ENCODE measurements around the gene PARP4.

PARP4 gene

DNA sequence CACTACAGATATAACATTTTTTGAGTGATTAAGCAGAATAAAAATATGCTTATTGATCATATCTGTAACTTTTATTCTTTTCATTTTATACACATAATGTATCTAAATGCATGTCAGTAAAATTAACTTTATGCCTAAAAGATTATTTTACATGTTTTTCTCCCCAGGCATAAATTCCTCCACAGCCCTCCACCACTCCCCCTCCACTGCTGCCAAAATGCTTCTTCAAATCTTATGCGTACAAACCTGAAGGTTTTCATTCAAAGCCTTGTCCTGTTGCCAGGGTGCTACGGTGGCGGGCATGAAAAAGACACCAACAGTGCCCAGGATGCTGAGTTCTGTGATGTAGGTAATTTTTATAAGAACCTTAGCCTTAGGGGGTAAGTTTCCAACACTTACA is 52.9 kb downstream of the PARP4 start:
- H4K8ac ChIP-seq (ENCODE audit: low read depth, low read length), result no peak overlapping the region
- WGBS (ENCODE audit: extremely low coverage, insufficient coverage, insufficient read length), result no CpG with 5 or more reads among the region's 3 CpGs

DNA sequence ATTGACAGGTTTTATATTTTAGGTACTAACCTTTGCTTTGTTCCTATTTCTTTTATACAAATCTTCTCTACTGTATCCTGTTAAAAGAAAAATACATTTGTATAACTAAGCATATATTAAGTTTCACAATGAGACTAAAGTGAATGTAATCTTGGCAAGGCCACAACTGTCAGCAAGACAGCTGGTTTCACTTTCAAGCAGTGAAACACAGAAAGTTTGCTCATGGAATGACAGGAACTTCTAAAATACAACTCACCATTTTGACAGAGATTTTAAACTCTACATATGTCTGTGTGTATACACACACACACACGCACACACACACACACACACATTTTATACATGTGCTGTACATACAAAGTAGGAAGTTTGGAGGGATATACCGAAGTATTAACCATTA is 53.3 kb downstream of the PARP4 start:
- no peak overlapping the region for H2BK5ac ChIP-seq (ENCODE audit: low read depth, low read length, poor library complexity)
- no peak overlapping the region for H3K9ac ChIP-seq (ENCODE audit: low read length)
- no peak overlapping the region for H2AK5ac ChIP-seq (ENCODE audit: low read length)
- no peak overlapping the region for H4K91ac ChIP-seq (ENCODE audit: low read depth, low read length)
- no peak overlapping the region for H2BK12ac ChIP-seq (ENCODE audit: low read length)
- no peaks in the 10 kb centered on the region for H3K9me3 ChIP-seq (ENCODE audit: insufficient read depth, low read depth, low read length)
- no peak overlapping the region for H4K8ac ChIP-seq (ENCODE audit: low read depth, low read length)
- no peak overlapping the region for H3K14ac ChIP-seq (ENCODE audit: low read length)
- no peak overlapping the region for H4K12ac ChIP-seq (ENCODE audit: low read depth, low read length)
- H3K23ac ChIP-seq (ENCODE audit: low read length), result no peak overlapping the region
- no peak overlapping the region for H3K4me3 ChIP-seq (ENCODE audit: low read depth, low read length)
- H2BK120ac ChIP-seq (ENCODE audit: insufficient read depth, low read length, poor library complexity), result no peak overlapping the region
- no peaks in the 10 kb centered on the region for H3K27me3 ChIP-seq (ENCODE audit: insufficient read depth, low read length)
- no peak overlapping the region for H3K27ac ChIP-seq (ENCODE audit: low read depth, low read length)
- H3K4me2 ChIP-seq (ENCODE audit: low read length), result no peak overlapping the region
- no peaks in the 10 kb centered on the region for H3K79me2 ChIP-seq (ENCODE audit: control insufficient read depth, insufficient read depth, low read length, poor library complexity)
- peak in 1 of 2 donors; percentile 17 for DNase-seq
- H3K79me1 ChIP-seq (ENCODE audit: low read length), result no peaks in the 10 kb centered on the region
- H3K4ac ChIP-seq (ENCODE audit: low read depth, low read length), result no peak overlapping the region
- H3K4me1 ChIP-seq (ENCODE audit: control insufficient read depth in 1 of 2, insufficient read depth in 2 of 2, low read length in 2 of 2), result no peaks in the 10 kb centered on the region
- no peak overlapping the region for H2AFZ ChIP-seq (ENCODE audit: insufficient read depth, low read length, poor library complexity)
- peaks cover 12 to 13% of the 10 kb centered on the region in 2 experiments for H3K36me3 ChIP-seq (ENCODE audit: control insufficient read depth in 1 of 2, insufficient read depth in 2 of 2, low read length in 2 of 2)
- no peak overlapping the region for H3K18ac ChIP-seq (ENCODE audit: low read length)
- no CpG with 5 or more reads among the region's 2 CpGs for WGBS (ENCODE audit: extremely low coverage, insufficient coverage, insufficient read length)

More for the DNA sequence above, 52.9 kb downstream of the PARP4 start:
- no peak overlapping the region for H3K4ac ChIP-seq (ENCODE audit: low read depth, low read length)
- H3K79me1 ChIP-seq (ENCODE audit: low read length), result no peaks in the 10 kb centered on the region
- no peaks in the 10 kb centered on the region for H3K9me3 ChIP-seq (ENCODE audit: insufficient read depth, low read depth, low read length)
- no peak overlapping the region for H2BK120ac ChIP-seq (ENCODE audit: insufficient read depth, low read length, poor library complexity)
- H3K79me2 ChIP-seq (ENCODE audit: control insufficient read depth, insufficient read depth, low read length, poor library complexity), result no peaks in the 10 kb centered on the region
- H4K12ac ChIP-seq (ENCODE audit: low read depth, low read length), result no peak overlapping the region
- DNase-seq, result no peak
- H4K91ac ChIP-seq (ENCODE audit: low read depth, low read length), result no peak overlapping the region
- no peaks in the 10 kb centered on the region for H3K4me1 ChIP-seq (ENCODE audit: control insufficient read depth in 1 of 2, insufficient read depth in 2 of 2, low read length in 2 of 2)
- no peak overlapping the region for H2AK5ac ChIP-seq (ENCODE audit: low read length)
- H2AFZ ChIP-seq (ENCODE audit: insufficient read depth, low read length, poor library complexity), result no peak overlapping the region
- H3K4me3 ChIP-seq (ENCODE audit: low read depth, low read length), result no peak overlapping the region
- H2BK12ac ChIP-seq (ENCODE audit: low read length), result no peak overlapping the region
- no peak overlapping the region for H3K4me2 ChIP-seq (ENCODE audit: low read length)
- no peaks in the 10 kb centered on the region for H3K27me3 ChIP-seq (ENCODE audit: insufficient read depth, low read length)
- no peak overlapping the region for H3K23ac ChIP-seq (ENCODE audit: low read length)
- peaks cover 9 to 10% of the 10 kb centered on the region in 2 experiments for H3K36me3 ChIP-seq (ENCODE audit: control insufficient read depth in 1 of 2, insufficient read depth in 2 of 2, low read length in 2 of 2)
- no peak overlapping the region for H2BK5ac ChIP-seq (ENCODE audit: low read depth, low read length, poor library complexity)
- H3K18ac ChIP-seq (ENCODE audit: low read length), result no peak overlapping the region
- no peak overlapping the region for H3K14ac ChIP-seq (ENCODE audit: low read length)
- no peak overlapping the region for H3K27ac ChIP-seq (ENCODE audit: low read depth, low read length)
- H3K9ac ChIP-seq (ENCODE audit: low read length), result no peak overlapping the region

DNA sequence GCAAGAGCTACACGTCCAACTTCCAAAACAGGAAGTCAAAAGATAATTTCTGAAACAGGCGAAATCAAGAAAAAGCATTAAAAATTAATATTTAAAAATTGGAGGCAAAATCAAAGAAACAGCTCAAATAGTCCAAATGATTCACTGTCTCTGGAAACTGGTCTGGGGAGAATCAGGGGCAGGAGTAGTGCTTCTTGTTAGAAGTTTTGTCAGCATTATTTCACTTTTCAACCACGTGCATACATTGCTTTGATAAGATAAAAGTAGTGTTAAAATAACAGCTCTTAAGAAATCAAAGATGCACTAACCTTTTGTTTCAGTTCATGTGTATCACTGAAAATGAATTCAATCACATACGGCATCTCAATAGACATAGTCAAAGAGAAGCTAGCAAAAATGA is 53.8 kb downstream of the PARP4 start:
- Histone ChIP-seq H3K14ac (ENCODE audit: low read length) (no peak overlapping the region), H3K4me3 (ENCODE audit: low read depth, low read length) (no peak overlapping the region), H3K4ac (ENCODE audit: low read depth, low read length) (no peak overlapping the region), H2AK5ac (ENCODE audit: low read length) (no peak overlapping the region), H3K18ac (ENCODE audit: low read length) (no peak overlapping the region), H3K79me1 (ENCODE audit: low read length) (no peaks in the 10 kb centered on the region), H4K91ac (ENCODE audit: low read depth, low read length) (no peak overlapping the region), H3K27ac (ENCODE audit: low read depth, low read length) (no peak overlapping the region), H3K9me3 (ENCODE audit: insufficient read depth, low read depth, low read length) (no peaks in the 10 kb centered on the region), H2BK5ac (ENCODE audit: low read depth, low read length, poor library complexity) (no peak overlapping the region), H3K4me1 (ENCODE audit: control insufficient read depth in 1 of 2, insufficient read depth in 2 of 2, low read length in 2 of 2) (no peaks in the 10 kb centered on the region), H3K4me2 (ENCODE audit: low read length) (no peak overlapping the region), H2AFZ (ENCODE audit: insufficient read depth, low read length, poor library complexity) (no peak overlapping the region), H2BK120ac (ENCODE audit: insufficient read depth, low read length, poor library complexity) (no peak overlapping the region), H3K9ac (ENCODE audit: low read length) (no peak overlapping the region), H4K12ac (ENCODE audit: low read depth, low read length) (no peak overlapping the region), H4K8ac (ENCODE audit: low read depth, low read length) (no peak overlapping the region), H3K36me3 (ENCODE audit: control insufficient read depth in 1 of 2, insufficient read depth in 2 of 2, low read length in 2 of 2) (peaks cover 15 to 17% of the 10 kb centered on the region in 2 experiments), H2BK12ac (ENCODE audit: low read length) (no peak overlapping the region), H3K23ac (ENCODE audit: low read length) (no peak overlapping the region), H3K79me2 (ENCODE audit: control insufficient read depth, insufficient read depth, low read length, poor library complexity) (no peaks in the 10 kb centered on the region), H3K27me3 (ENCODE audit: insufficient read depth, low read length) (no peaks in the 10 kb centered on the region)
- no CpG with 5 or more reads among the region's 4 CpGs for WGBS (ENCODE audit: extremely low coverage, insufficient coverage, insufficient read length)
- peak in 1 of 2 donors; percentile 37 for DNase-seq

DNA sequence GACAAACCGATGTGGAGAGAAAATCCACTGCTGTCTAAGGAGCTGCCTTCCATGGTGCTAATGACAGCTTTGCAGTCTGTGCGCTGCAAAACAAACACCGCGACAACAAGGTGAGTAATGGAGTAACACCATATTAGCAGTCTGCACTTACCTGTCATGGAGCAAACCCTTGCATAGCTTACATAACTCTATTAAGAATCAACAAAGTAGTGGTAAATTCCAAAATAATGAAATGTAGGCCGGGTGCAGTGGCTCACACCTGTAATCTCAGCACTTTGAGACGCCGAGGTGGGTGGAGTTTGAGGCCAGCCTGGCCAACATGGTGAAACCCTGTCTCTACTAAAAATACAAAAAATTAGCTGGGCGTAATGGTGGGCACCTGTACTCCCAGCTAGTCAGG is 56.2 kb downstream of the PARP4 start:
- H3K18ac ChIP-seq (ENCODE audit: low read length), result no peak overlapping the region
- WGBS (ENCODE audit: extremely low coverage, insufficient coverage, insufficient read length), result no CpG with 5 or more reads among the region's 8 CpGs
- H3K36me3 ChIP-seq (ENCODE audit: control insufficient read depth in 1 of 2, insufficient read depth in 2 of 2, low read length in 2 of 2), result peaks cover 19 to 25% of the 10 kb centered on the region in 2 experiments
- no peaks in the 10 kb centered on the region for H3K4me1 ChIP-seq (ENCODE audit: control insufficient read depth in 1 of 2, insufficient read depth in 2 of 2, low read length in 2 of 2)
- DNase-seq, result peak; percentile 82 to 84
- no peak overlapping the region for H3K9ac ChIP-seq (ENCODE audit: low read length)
- no peak overlapping the region for H3K4me3 ChIP-seq (ENCODE audit: low read depth, low read length)
- no peak overlapping the region for H2BK5ac ChIP-seq (ENCODE audit: low read depth, low read length, poor library complexity)
- H3K4me2 ChIP-seq (ENCODE audit: low read length), result no peak overlapping the region
- no peaks in the 10 kb centered on the region for H3K79me2 ChIP-seq (ENCODE audit: control insufficient read depth, insufficient read depth, low read length, poor library complexity)
- no peak overlapping the region for H2AK5ac ChIP-seq (ENCODE audit: low read length)
- H2AFZ ChIP-seq (ENCODE audit: insufficient read depth, low read length, poor library complexity), result no peak overlapping the region
- H3K14ac ChIP-seq (ENCODE audit: low read length), result no peak overlapping the region
- no peaks in the 10 kb centered on the region for H3K79me1 ChIP-seq (ENCODE audit: low read length)
- H4K12ac ChIP-seq (ENCODE audit: low read depth, low read length), result no peak overlapping the region
- H4K91ac ChIP-seq (ENCODE audit: low read depth, low read length), result no peak overlapping the region
- H3K27me3 ChIP-seq (ENCODE audit: insufficient read depth, low read length), result no peaks in the 10 kb centered on the region
- no peak overlapping the region for H3K4ac ChIP-seq (ENCODE audit: low read depth, low read length)
- no peak overlapping the region for H2BK120ac ChIP-seq (ENCODE audit: insufficient read depth, low read length, poor library complexity)
- no peak overlapping the region for H2BK12ac ChIP-seq (ENCODE audit: low read length)
- H3K27ac ChIP-seq (ENCODE audit: low read depth, low read length), result no peak overlapping the region
- no peak overlapping the region for H3K23ac ChIP-seq (ENCODE audit: low read length)
- H3K9me3 ChIP-seq (ENCODE audit: insufficient read depth, low read depth, low read length), result no peaks in the 10 kb centered on the region
- H4K8ac ChIP-seq (ENCODE audit: low read depth, low read length), result no peak overlapping the region

Data from trophoblast cell (in vitro differentiated cells and primary cell).